ENCODE results near the gene DDX47. TPM values are rescaled to one million over a fixed set of nuclear protein-coding genes. Genes with fewer than 3 reads are reported as not detected.

DDX47 gene
- total and polyA plus RNA-seq, 2 experiments from 2014 or later, result 54.0 to 90.8 TPM

GRCh38 chr12:12823811-12824210, 10.7 kb downstream of the DDX47 start (continued):
- TF ChIP-seq, protein P1, sequence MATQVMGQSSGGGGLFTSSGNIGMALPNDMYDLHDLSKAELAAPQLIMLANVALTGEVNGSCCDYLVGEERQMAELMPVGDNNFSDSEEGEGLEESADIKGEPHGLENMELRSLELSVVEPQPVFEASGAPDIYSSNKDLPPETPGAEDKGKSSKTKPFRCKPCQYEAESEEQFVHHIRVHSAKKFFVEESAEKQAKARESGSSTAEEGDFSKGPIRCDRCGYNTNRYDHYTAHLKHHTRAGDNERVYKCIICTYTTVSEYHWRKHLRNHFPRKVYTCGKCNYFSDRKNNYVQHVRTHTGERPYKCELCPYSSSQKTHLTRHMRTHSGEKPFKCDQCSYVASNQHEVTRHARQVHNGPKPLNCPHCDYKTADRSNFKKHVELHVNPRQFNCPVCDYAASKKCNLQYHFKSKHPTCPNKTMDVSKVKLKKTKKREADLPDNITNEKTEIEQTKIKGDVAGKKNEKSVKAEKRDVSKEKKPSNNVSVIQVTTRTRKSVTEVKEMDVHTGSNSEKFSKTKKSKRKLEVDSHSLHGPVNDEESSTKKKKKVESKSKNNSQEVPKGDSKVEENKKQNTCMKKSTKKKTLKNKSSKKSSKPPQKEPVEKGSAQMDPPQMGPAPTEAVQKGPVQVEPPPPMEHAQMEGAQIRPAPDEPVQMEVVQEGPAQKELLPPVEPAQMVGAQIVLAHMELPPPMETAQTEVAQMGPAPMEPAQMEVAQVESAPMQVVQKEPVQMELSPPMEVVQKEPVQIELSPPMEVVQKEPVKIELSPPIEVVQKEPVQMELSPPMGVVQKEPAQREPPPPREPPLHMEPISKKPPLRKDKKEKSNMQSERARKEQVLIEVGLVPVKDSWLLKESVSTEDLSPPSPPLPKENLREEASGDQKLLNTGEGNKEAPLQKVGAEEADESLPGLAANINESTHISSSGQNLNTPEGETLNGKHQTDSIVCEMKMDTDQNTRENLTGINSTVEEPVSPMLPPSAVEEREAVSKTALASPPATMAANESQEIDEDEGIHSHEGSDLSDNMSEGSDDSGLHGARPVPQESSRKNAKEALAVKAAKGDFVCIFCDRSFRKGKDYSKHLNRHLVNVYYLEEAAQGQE (IDR thresholded peaks at IDR 0.05; ENCODE audit: unreplicated experiment), result no peak

DNA sequence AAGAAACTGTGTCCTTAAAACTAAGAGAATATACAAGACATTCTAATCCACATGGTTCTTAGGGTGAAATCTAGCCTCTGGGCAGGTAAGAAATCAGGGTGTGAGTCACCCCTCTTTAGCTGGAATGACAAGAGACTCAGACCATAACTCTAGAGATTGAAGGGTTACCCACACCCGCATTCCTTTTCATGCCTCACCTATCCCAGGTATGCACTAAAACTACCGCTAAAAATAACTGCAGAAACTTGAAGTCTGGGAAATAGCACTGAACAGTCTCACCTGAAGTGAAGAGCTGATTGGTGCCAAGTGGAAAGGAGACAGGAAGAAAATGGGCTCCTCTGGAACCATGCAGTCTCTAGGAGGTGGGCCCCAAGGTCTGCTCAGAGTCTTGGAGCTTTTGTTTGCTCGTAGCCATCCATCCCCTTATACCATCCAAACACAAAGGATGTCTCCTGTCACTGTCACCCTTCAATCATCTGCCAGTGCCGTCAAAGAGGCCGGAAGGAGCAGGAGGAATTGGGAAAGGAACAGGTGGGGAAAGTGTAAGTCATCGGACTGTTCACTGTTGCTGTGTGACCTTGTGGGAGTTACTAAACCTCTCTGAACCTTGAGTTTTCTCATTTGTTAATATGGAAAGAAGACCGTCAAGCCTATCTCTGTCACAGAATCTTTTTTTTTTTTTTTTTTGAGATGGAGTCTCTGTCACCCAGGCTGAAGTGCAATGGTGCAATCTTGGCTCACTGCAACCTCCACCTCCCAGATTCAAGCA, 22.4 kb downstream of the DDX47 start:
- DNase-seq (ENCODE audit: low spot score) (no peak), ATAC-seq (no peak)
- H2AFZ ChIP-seq, result no peak overlapping the region
- H3K27me3 ChIP-seq (ENCODE audit: insufficient read depth), result no peaks in the 10 kb centered on the region
- H3K27ac ChIP-seq (ENCODE audit: low read depth), result no peak overlapping the region; the same call in 1 of the 2 replicates
- no peak overlapping the region for H3K4me2 ChIP-seq
- no peaks in the 10 kb centered on the region for H3K9me2 ChIP-seq (ENCODE audit: insufficient read depth)
- Mint-ChIP-seq H3K27ac (no peak overlapping the region), H3K9me3 (no peaks in the 10 kb centered on the region; the same call in 2 of the 3 replicates), H3K36me3 (ENCODE audit: low read depth) (peaks cover 28% of the 10 kb centered on the region), H3K27me3 (ENCODE audit: insufficient read depth, low read depth, poor library complexity) (no peaks in the 10 kb centered on the region), H3K4me3 (no peak overlapping the region), H3K4me1 (peaks cover 13% of the 10 kb centered on the region)
- H3K4me3 ChIP-seq, result no peak overlapping the region
- TF ChIP-seq JUNB (IDR thresholded peaks at IDR 0.05; ENCODE audit: unreplicated experiment), result no peak
- H4K20me1 ChIP-seq (replicated peaks; ENCODE audit: insufficient read depth), result peaks cover 5% of the 10 kb centered on the region; the same call in 1 of the 2 replicates
- peaks cover 8% of the 10 kb centered on the region for H3K36me3 ChIP-seq (ENCODE audit: insufficient read depth)
- 0 out of 2 replicates have a peak, but pooled peaks cover 4% of the 10 kb centered on the region for H3K4me1 ChIP-seq (ENCODE audit: insufficient read depth)
- H3K79me2 ChIP-seq (replicated peaks; ENCODE audit: insufficient read depth), result no peaks in the 10 kb centered on the region
- H3F3A ChIP-seq (replicated peaks; ENCODE audit: low read depth), result no peaks in the 10 kb centered on the region

DNA sequence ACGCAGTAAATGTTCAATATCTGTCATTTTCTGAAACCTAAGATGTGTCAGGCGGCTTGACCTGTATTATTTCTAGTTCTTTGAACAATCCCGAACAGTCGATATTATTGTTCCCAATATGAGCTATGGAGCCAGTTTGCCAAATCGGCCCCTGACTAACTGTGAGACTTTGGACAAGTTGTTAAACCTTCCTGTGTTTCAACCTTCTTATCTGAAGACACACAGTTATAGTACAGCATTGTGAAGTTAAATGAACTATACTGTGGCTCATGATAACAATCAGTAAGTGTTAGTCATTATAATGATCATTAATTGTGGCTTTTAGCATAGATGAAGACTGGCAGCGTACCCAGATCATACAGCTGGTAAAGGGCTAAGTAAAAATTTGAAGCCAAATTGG, 23.4 kb downstream of the DDX47 start:
- Histone ChIP-seq H3K4me3 (no peak overlapping the region), H2AFZ (no peak overlapping the region), H3K27me3 (ENCODE audit: insufficient read depth) (no peaks in the 10 kb centered on the region), H3K36me3 (ENCODE audit: insufficient read depth) (peaks cover 8% of the 10 kb centered on the region), H3K4me2 (no peak overlapping the region), H4K20me1 (replicated peaks; ENCODE audit: insufficient read depth) (peaks cover 5% of the 10 kb centered on the region; the same call in 1 of the 2 replicates), H3K27ac (ENCODE audit: low read depth) (no peak overlapping the region), H3K4me1 (ENCODE audit: insufficient read depth) (0 out of 2 replicates have a peak, but pooled peaks cover 4% of the 10 kb centered on the region), H3K9me2 (ENCODE audit: insufficient read depth) (no peaks in the 10 kb centered on the region), H3F3A (replicated peaks; ENCODE audit: low read depth) (no peaks in the 10 kb centered on the region), H3K79me2 (replicated peaks; ENCODE audit: insufficient read depth) (no peaks in the 10 kb centered on the region)
- H3K4me3 Mint-ChIP-seq, result no peak overlapping the region
- H3K9me3 Mint-ChIP-seq, result no peaks in the 10 kb centered on the region; the same call in 2 of the 3 replicates
- no peaks in the 10 kb centered on the region for H3K27me3 Mint-ChIP-seq (ENCODE audit: insufficient read depth, low read depth, poor library complexity)
- ATAC-seq (no peak), DNase-seq (ENCODE audit: low spot score) (no peak)
- peaks cover 13% of the 10 kb centered on the region for H3K4me1 Mint-ChIP-seq
- peaks cover 20% of the 10 kb centered on the region for H3K36me3 Mint-ChIP-seq (ENCODE audit: low read depth)
- H3K27ac Mint-ChIP-seq, result no peak overlapping the region
- no peak for TF ChIP-seq POLR2AphosphoS5 (IDR thresholded peaks at IDR 0.05; ENCODE audit: low read depth)
- TF ChIP-seq EZH2 (IDR thresholded peaks at IDR 0.05; ENCODE audit: low read depth, unreplicated experiment), result no peak
- no peak for TF ChIP-seq NANOG (IDR thresholded peaks at IDR 0.05; ENCODE audit: borderline replicate concordance)
- no peak for TF ChIP-seq ZNF331 (CRISPR knock-in tag; IDR thresholded peaks at IDR 0.05; ENCODE audit: low read depth)
- no peak for TF ChIP-seq JUNB (IDR thresholded peaks at IDR 0.05; ENCODE audit: unreplicated experiment)
- no peak for TF ChIP-seq CREB1 (CRISPR knock-in tag; IDR thresholded peaks at IDR 0.05; ENCODE audit: low read depth)

Data from GM23338 (cell line).